ENCODE results near the gene KRT9. TPM values are rescaled to one million over a fixed set of nuclear protein-coding genes. Genes with fewer than 3 reads are reported as not detected.

KRT9 gene
- total RNA-seq, 3 donors from 2014 or later (not counting 1 experiment from before 2014, with no cell fraction given), result not detected

- H3K36me3 Mint-ChIP-seq, result no peaks in the 10 kb centered on the region
- no peaks in the 10 kb centered on the region for H3K4me1 Mint-ChIP-seq
- no peaks in the 10 kb centered on the region for H3K27me3 ChIP-seq (ENCODE audit: control insufficient read depth, insufficient read depth, low read length)
- H3K9me3 Mint-ChIP-seq, result no peaks in the 10 kb centered on the region
- no peak for DNase-seq
- H3K4me3 ChIP-seq (ENCODE audit: low read length), result no peak overlapping the region
- H3K36me3 ChIP-seq (ENCODE audit: control insufficient read depth, insufficient read depth, low read length), result no peaks in the 10 kb centered on the region
- no peaks in the 10 kb centered on the region for H3K4me1 ChIP-seq (ENCODE audit: control insufficient read depth, insufficient read depth, low read length)
- H3K27ac Mint-ChIP-seq, result no peak overlapping the region
- intact Hi-C loops (cut with micrococcal nuclease), result no loop called here
- no peak for TF ChIP-seq CTCF (IDR thresholded peaks at IDR 0.05)
- H3K27me3 Mint-ChIP-seq (ENCODE audit: low read depth in 2 of 2), result no peaks in the 10 kb centered on the region
- H3K9me3 ChIP-seq (ENCODE audit: control insufficient read depth, insufficient read depth, low read length), result no peaks in the 10 kb centered on the region
- H3K4me3 Mint-ChIP-seq, result no peak overlapping the region
- WGBS (ENCODE audit: insufficient coverage), result 81% methylated on average over 17 of the region's 20 CpGs
- H3K27ac ChIP-seq (ENCODE audit: low read length), result no peak overlapping the region
- ATAC-seq, result no peak
These were observed 47.4 kb upstream of the KRT9 start for GRCh38 chr17:41619036-41619926.

- H3K27me3 ChIP-seq (ENCODE audit: control insufficient read depth, insufficient read depth, low read length), result no peaks in the 10 kb centered on the region
- no peaks in the 10 kb centered on the region for H3K9me3 ChIP-seq (ENCODE audit: control insufficient read depth, insufficient read depth, low read length)
- Mint-ChIP-seq H3K36me3 (no peaks in the 10 kb centered on the region), H3K4me3 (no peak overlapping the region), H3K27me3 (ENCODE audit: low read depth in 2 of 2) (no peaks in the 10 kb centered on the region), H3K4me1 (no peaks in the 10 kb centered on the region), H3K9me3 (no peaks in the 10 kb centered on the region), H3K27ac (no peak overlapping the region)
- ATAC-seq (no peak), DNase-seq (no peak)
- H3K4me1 ChIP-seq (ENCODE audit: control insufficient read depth, insufficient read depth, low read length), result no peaks in the 10 kb centered on the region
- TF ChIP-seq CTCF (IDR thresholded peaks at IDR 0.05), result no peak
- no peak overlapping the region for H3K4me3 ChIP-seq (ENCODE audit: low read length)
- H3K36me3 ChIP-seq (ENCODE audit: control insufficient read depth, insufficient read depth, low read length), result no peaks in the 10 kb centered on the region
- 61% methylated on average over 13 of the region's 13 CpGs for WGBS (ENCODE audit: insufficient coverage)
- no peak overlapping the region for H3K27ac ChIP-seq (ENCODE audit: low read length)
- intact Hi-C loops (cut with micrococcal nuclease), result no loop called here
These were observed 46.6 kb upstream of the KRT9 start for GRCh38 chr17:41618341-41619035.

- Histone ChIP-seq H3K36me3 (ENCODE audit: control insufficient read depth, insufficient read depth, low read length) (no peaks in the 10 kb centered on the region), H3K27me3 (ENCODE audit: control insufficient read depth, insufficient read depth, low read length) (no peaks in the 10 kb centered on the region), H3K9me3 (ENCODE audit: control insufficient read depth, insufficient read depth, low read length) (no peaks in the 10 kb centered on the region), H3K4me3 (ENCODE audit: low read length) (no peak overlapping the region), H3K4me1 (ENCODE audit: control insufficient read depth, insufficient read depth, low read length) (no peaks in the 10 kb centered on the region), H3K27ac (ENCODE audit: low read length) (no peak overlapping the region)
- intact Hi-C loops (cut with micrococcal nuclease), result no loop called here
- no peaks in the 10 kb centered on the region for H3K4me1 Mint-ChIP-seq
- 79% methylated on average over 11 of the region's 11 CpGs for WGBS (ENCODE audit: insufficient coverage)
- no peak for ATAC-seq
- no peaks in the 10 kb centered on the region for H3K36me3 Mint-ChIP-seq
- no peaks in the 10 kb centered on the region for H3K9me3 Mint-ChIP-seq
- no peak overlapping the region for H3K27ac Mint-ChIP-seq
- TF ChIP-seq CTCF (IDR thresholded peaks at IDR 0.05), result no peak
- H3K27me3 Mint-ChIP-seq (ENCODE audit: low read depth in 2 of 2), result no peaks in the 10 kb centered on the region
- no peak overlapping the region for H3K4me3 Mint-ChIP-seq
- DNase-seq, result no peak
These were observed 45.8 kb upstream of the KRT9 start for GRCh38 chr17:41617698-41618097.

Data from natural killer cell (primary cell).